Measurements from ENCODE around the gene PPY. TPM values are rescaled to one million over a fixed set of nuclear protein-coding genes. Genes with fewer than 3 reads are reported as not detected.

PPY gene
- not detected for total RNA-seq

GRCh38 chr17:43942051-43942685, at the start of gene PPY:
PPY (minus strand) TSS chr17:43942476; CDS start chr17:43941654, 822 bp downstream.
- peaks cover 6% of the 10 kb centered on the region for H3K27me3 Mint-ChIP-seq
- intact Hi-C loops (cut with micrococcal nuclease), result no loop called here
- no peaks in the 10 kb centered on the region for H3K36me3 Mint-ChIP-seq (ENCODE audit: low read depth)
- no peaks in the 10 kb centered on the region for H3K9me3 Mint-ChIP-seq
- H3K4me1 Mint-ChIP-seq (ENCODE audit: low read depth), result peaks cover 14% of the 10 kb centered on the region
- CTCF ChIA-PET, result interaction anchor here (1.0 to 4.2 kb wide), 16 partner anchors 17 to 99 kb away, joined by 3 to 62 read pairs (median 9); partner anchors contain the start of gene MPP2
- H3K4me3 Mint-ChIP-seq, result no peak within 1 kb of the TSS
- POLR2A ChIA-PET, result no interaction called here
- no peak for ATAC-seq
- TF ChIP-seq CTCF (IDR thresholded peaks at IDR 0.05), result no peak
- no peak within 1 kb of the TSS for H3K27ac Mint-ChIP-seq
- DNase-seq, result no peak

GRCh38 chr17:43988301-43988700, 46.0 kb upstream of the PPY start:
- ChIA-PET POLR2A (no interaction called here), CTCF (no interaction called here)
- H3K4me3 Mint-ChIP-seq, result no peak overlapping the region
- H3K9me3 Mint-ChIP-seq, result no peaks in the 10 kb centered on the region
- DNase-seq (no peak), ATAC-seq (no peak)
- no peak overlapping the region for H3K27ac Mint-ChIP-seq
- TF ChIP-seq CTCF (IDR thresholded peaks at IDR 0.05), result no peak
- intact Hi-C loops (cut with micrococcal nuclease), result no loop called here
- H3K27me3 Mint-ChIP-seq, result peaks cover 19% of the 10 kb centered on the region
- no peaks in the 10 kb centered on the region for H3K4me1 Mint-ChIP-seq (ENCODE audit: low read depth)
- no peaks in the 10 kb centered on the region for H3K36me3 Mint-ChIP-seq (ENCODE audit: low read depth)

GRCh38 chr17:43987131-43988021, 45.1 kb upstream of the PPY start:
- Mint-ChIP-seq H3K9me3 (no peaks in the 10 kb centered on the region), H3K27ac (no peak overlapping the region), H3K4me1 (ENCODE audit: low read depth) (no peaks in the 10 kb centered on the region), H3K36me3 (ENCODE audit: low read depth) (no peaks in the 10 kb centered on the region), H3K27me3 (peaks cover 26% of the 10 kb centered on the region), H3K4me3 (no peak overlapping the region)
- POLR2A ChIA-PET, result no interaction called here
- CTCF ChIA-PET, result interaction anchor here (1.8 kb wide), 1 partner anchor 44 kb away, joined by 11 read pairs; no protein-coding TSS in a partner anchor
- ATAC-seq, result no peak
- TF ChIP-seq CTCF (IDR thresholded peaks at IDR 0.05), result no peak
- intact Hi-C loops (cut with micrococcal nuclease), result no loop called here
- DNase-seq, result no peak

- POLR2A ChIA-PET, result interaction anchor here (1.0 kb wide), 2 partner anchors 23 to 71 kb away, joined by 3 to 4 read pairs; no protein-coding TSS in a partner anchor
- Mint-ChIP-seq H3K27ac (no peak overlapping the region), H3K9me3 (no peaks in the 10 kb centered on the region), H3K27me3 (peaks cover 32% of the 10 kb centered on the region), H3K4me1 (ENCODE audit: low read depth) (no peaks in the 10 kb centered on the region), H3K4me3 (no peak overlapping the region), H3K36me3 (ENCODE audit: low read depth) (no peaks in the 10 kb centered on the region)
- DNase-seq (no peak), ATAC-seq (no peak)
- TF ChIP-seq CTCF (IDR thresholded peaks at IDR 0.05), result no peak
- CTCF ChIA-PET, result interaction anchor here (1.8 kb wide), 1 partner anchor 43 kb away, joined by 11 read pairs; no protein-coding TSS in a partner anchor
- intact Hi-C loops (cut with micrococcal nuclease), result no loop called here
Measured at GRCh38 chr17:43986225-43986981, 44.1 kb upstream of the PPY start.
